Sigmoid colon (tissue), 4 donors: ENCODE data around the gene NBAS.

ENCODE experiments used
- CTCF ChIP-seq, 4 experiments: fragments of 450-650 bp in 3 of 4; fragments of 200-600 bp in 1 of 4; IDR thresholded peaks; one replicate each; pipeline ENCODE4 v1.5.1; 2016 to 2019; ENCODE audit warnings: antibody characterized with exemption in 4 of 4, mild to moderate bottlenecking in 3 of 4, moderate library complexity in 2 of 4
- EP300 ChIP-seq, 4 donors: sonication (generic); formaldehyde crosslinking; IDR thresholded peaks; one replicate each; pipeline ENCODE4 v1.6.1; 2017; ENCODE audit warnings: antibody characterized with exemption in 4 of 4
- POLR2A ChIP-seq, 2 donors: fragments of 450-650 bp; IDR thresholded peaks; one replicate each; pipeline ENCODE4 v1.6.1; 2016; ENCODE audit warnings: antibody characterized with exemption in 2 of 2, mild to moderate bottlenecking in 2 of 2, moderate library complexity in 2 of 2
- POLR2AphosphoS5 ChIP-seq, 4 donors: sonication (generic); formaldehyde crosslinking; IDR thresholded peaks; one replicate each; pipeline ENCODE4 v1.6.1; 2017; ENCODE audit warnings: antibody characterized with exemption in 4 of 4

- no peak for TF ChIP-seq CTCF (IDR thresholded peaks at IDR 0.05)
- TF ChIP-seq EP300 (IDR thresholded peaks at IDR 0.05): no peak
- TF ChIP-seq POLR2A (IDR thresholded peaks at IDR 0.05): no peak
- no peak for TF ChIP-seq POLR2AphosphoS5 (IDR thresholded peaks at IDR 0.05)
Measured at GRCh38 chr2:15377202-15377601, 183.9 kb downstream of the NBAS start.
